SU-DHL-6 (cell line): ENCODE results near the gene MICAL1.

Experiments used
- CTCF ChIP-seq: fragments of 200-600 bp; sonication (generic); IDR thresholded peaks from one replicate; pipeline ENCODE4 v1.5.1; 2017; ENCODE audit warnings: antibody characterized with exemption, mild to moderate bottlenecking, low read length, moderate library complexity; ENCODE audit not compliant: insufficient read depth, poor library complexity, severe bottlenecking
- EZH2phosphoT487 ChIP-seq: fragments of 200-600 bp; sonication (generic), shearing (Covaris generic); conservative IDR thresholded peaks from 2 replicates; pipeline ENCODE4 v1.6.1; 2018; ENCODE audit warnings: mild to moderate bottlenecking, antibody characterized with exemption, low read length, moderate library complexity, mixed read lengths

- TF ChIP-seq CTCF (no peak), EZH2phosphoT487 (no peak)
These were observed 13.1 kb downstream of the MICAL1 start for GRCh38 chr6:109442393-109442924.
